ENCODE data around the gene PTPN14.

DNA sequence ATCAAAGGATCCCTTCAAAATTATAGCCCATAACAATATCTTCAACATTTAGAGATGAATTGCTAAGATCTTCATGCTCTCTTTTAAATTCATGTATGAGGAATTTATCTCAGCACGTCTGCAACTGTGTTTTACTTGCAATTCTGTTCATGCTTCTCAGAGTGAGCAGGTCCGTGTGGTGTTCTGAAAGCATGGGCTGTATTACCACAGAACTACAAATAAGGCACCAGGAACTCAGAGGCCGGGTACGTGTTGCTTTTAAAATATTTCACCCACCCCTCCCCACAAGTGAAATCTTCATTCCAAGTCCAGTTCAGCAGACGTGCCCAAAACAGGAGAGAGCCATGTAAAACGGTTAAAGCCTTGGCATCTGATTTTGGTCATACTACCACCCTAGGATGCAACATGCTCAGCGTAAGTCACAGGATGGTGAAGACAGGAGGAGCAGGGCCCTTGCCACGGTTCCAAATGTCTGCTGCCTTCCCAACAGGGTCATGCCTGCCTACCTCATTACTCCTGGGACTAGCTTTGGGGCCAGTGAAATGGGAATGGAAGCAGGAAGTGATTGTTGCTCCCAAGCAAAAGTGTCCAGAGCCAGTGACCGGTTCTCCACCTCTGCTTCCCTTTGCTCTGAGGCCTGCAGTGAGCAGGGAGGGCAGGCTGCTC, 133.7 kb downstream of the PTPN14 start:
- TF ChIP-seq CTCF (conservative IDR thresholded peaks at IDR 0.05), result no peak
- TF ChIP-seq ZFX (IDR thresholded peaks at IDR 0.05), result no peak

Measured in C4-2B (cell line).